ENCODE measurements around the gene CASKIN2.
"Not testable (repeated sequence)": the region's sequence is repeated elsewhere in the genome, so short reads cannot be mapped to it uniquely, and the experiment has no call there.

The CASKIN2 gene

DNA sequence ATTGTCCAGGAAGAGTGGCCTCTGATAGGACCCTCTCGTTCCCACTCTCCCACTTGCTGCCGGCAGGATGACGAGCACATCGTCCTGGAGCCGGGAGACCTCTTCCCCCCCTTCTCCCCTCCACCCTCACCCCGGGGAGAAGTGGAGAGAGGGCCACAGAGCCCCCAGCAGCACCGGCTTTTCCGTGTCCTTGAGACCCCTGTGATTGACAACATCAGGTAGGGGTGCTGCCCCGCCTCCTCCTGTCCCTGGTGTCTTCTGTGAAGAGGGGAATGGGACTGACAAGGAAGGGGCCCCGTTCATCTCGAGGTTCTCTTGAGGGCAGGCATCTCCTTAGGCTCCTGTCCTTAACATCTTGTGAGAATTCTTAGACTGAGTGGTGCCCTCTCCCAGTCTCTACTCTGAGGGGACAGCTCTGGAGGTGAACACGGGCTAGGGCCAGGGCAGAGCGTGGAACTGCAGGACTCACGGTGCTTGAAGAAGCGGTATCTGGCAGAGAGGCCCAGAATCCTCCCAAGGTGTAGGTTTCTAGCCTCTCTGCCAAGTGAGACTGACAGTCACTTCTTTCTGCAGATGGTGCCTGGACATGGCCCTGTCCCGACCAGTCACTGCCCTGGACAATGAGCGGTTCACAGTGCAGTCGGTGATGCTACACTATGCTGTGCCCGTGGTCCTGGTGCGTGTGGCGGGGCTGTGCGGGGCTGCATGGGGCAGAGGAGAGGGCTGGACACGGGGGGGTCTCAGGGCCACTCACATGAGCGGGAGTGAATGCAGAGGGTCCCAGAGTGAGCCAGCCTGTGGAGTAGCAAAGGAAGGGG lies 26.4 kb downstream of the CASKIN2 start:
- no peak for DNase-seq

DNA sequence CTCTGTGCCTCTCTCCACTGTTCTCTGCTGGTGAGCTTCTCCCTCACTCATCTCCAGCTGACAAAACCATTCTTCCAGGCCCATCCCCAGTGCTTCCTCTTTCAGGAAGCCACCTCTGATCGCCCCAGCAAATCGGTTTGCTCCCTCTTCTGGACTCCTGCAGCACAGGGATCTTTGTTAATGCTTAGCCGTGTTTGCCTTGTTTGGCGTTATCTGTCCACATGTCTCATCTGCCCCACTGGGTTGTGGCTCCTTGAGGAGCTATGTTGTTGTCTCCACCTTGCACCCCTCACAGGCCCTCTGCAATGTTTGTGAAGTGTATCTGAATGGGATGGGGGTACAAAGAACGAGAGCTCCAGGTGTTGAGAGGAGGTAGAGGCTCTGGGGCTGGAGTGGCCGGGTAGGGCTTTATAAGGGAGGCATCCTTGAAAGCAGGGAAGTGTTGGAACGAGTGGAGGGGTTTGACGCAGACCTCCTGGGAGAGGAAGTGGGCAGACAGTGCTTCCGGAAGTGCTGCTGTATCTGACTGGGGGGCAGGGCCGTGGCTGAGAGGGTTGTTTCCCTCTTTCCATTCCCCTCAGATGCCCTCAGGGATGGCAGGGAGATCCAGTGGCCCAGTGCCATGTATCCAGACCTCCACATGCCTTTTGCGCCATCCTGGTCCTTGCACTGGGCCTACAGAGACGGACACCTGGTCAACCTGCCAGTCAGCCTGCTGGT lies 27.8 kb downstream of the CASKIN2 start:
- peak; percentile 59 for DNase-seq

DNA sequence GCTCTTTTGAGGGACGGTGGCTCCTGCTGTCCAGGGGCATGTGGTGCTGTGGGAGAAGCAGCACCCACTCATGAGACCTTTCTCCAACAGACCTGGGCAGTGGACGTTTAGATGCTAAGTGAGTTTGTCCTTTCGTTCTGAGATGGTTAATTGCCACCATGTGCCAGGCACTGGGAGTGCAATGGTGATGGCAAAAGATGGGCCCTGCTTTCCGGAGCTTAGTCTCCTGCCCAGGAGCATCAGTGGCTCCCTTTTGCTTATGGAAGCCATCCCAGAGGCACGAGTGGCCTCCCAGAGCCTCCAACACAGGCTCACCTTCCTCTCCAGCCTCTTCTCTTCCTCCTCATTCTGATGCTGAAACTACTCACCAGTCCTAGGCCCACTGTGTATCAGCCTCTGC lies 28.4 kb downstream of the CASKIN2 start:
- no peak for DNase-seq

DNA sequence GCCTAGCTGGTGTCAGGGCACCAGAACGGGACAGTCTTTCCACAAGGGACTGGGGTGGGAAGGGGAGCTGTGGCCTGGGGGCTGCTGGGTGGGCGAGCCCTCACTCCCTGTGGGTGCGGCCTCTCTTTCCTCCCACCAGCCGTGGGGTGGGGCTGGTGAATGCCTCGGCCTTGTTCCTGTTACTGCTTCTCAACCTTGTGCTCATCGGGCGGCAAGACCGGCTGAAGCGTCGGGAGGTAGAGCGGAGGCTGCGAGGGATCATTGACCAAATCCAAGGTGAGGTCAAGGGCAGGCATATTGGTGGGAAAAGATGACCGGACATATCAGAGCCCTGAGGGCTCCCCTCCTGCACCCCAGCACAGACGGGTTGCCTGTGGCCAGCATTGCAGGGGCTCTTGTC lies 29.2 kb downstream of the CASKIN2 start:
- no peak for DNase-seq

DNA sequence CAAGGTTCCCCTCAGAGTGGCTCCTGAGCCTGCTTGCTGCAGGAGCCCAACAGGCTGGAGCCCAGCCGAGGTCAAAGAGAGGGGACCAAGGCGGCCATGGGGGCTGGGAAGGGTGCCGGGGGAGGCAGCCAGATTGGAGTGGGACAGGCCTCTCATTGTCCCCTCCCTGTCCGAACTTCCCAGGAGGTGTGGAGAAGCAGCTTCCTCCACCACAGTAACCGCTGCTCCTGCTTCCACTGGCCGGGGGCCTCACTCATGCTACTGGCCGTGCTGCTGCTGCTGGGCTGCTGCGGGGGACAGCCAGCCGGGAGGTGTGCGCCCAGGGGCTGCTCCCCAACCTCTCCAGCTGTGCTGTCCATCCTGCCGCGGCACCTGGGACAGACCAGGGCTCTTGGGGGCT lies 29.6 kb downstream of the CASKIN2 start:
- no peak for DNase-seq

DNA sequence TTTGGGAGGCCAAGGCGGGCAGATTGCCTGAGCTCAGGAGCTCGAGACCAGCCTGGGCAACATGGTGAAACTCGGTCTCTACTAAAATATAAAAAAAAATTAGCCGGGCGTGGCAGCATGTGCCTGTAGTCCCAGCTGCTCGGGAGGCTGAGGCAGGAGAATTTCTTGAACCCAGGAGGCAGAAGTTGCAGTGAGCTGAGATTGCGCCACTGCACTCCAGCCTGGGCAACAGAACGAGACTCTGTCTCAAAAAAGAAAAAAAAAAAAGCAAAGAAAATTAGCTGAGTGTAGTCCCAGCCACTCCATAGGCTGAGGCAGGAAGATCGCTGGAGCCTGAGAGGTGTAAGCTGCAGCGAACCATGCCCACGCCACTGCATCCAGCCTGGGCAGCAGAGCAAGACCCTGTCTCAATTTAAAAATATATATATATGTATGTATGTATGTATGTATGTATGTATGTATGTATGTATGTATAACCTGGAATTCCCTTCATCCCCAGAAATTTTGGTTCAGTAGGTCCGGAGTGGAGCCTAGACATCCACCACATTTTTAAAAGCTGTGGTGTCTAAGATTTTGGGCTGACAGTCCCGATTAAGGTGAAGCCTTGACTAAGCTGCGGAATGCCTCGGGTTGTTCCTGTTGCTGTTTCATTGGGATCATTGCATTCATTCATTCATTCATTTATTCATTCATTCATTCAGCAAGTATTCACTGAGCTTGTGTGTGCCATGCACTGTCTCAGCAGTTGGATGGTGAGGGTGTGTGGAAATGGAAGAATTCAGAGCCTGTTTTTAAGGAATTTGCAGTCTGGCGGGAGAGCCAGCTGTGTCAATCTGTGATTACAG lies 33.0 kb downstream of the CASKIN2 start:
- no peak for DNase-seq

DNA sequence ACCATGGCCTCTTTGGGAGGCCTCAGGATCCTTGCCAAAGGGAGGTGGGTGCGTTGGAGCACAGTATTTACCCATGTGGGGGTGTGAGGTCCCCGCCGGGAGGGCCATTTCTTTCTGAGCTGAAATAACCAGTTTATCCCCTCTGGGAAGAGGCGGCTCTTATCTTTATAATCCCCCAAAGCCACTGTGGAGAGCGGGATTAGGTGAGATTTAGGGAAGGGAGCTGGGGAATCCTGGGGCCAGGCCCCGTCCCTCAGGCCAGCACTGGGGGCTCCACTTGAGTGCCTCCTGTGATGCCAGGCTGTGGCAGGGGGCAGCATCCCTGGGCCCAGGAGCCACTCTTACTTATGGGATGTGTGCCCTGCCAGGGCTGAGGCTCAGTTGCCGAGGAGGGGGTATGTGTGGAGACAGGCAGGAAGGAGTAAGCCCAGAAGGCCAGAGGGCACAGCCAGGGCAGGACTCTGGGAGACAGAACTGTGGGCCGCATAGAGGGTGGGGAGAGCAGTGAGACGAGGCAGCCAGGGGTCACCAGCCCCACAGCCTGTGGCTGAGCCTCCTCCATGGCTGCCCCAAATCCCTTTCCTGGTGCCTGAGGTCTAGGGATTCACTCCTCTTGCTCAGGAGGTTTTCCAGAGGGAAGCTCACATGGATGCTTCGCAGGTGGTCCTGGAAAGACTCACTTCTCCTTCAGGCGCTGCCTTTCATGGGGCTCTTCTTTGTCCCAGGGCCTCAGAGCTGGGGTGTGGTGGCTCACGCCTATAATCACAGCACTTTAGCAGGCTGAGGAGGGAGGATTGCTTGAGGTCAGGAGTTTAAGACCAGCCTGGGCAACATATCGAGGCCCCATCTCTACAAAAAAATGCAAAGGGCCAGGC lies 33.9 kb downstream of the CASKIN2 start:
- DNase-seq: no peak

DNA sequence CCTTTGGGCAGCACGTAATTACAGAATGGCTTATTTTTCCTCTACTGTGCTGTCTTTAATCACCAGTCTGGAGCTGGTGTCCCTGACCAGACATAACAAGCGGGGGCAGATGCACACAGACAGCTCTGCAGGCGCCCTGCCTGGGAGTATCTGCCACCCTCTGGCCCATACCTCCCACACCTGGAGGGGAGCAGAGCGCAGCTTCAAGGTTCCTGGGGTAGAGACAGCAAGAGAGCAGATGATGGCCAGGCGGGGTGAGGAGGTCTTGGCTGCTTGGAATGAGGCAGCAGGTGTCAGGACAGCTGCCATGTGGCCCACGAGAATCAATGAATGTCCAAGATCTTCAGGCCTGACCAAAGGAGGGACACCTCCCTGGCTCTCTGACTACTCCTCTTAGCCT lies 35.1 kb downstream of the CASKIN2 start:
- no peak for DNase-seq

DNA sequence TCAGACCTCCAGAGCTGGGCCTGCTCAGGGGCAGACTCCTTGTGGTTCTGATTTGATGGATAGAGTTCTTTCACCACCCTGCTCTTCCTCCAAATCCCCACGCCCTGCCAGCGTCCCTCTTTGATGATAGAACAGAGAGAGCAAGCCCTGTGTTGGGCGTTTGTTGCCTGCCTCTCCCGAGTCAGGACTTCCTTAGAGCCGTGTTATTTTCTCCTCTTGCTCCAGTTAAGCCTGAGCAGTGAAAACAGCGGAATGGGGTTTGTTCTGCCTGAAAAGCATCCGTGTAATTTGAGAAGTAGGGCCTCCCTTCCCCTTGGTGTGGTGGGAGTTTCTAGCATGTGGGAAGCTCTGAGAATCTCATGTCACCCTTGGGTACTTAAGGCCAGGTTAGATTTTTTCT lies 36.8 kb downstream of the CASKIN2 start:
- DNase-seq: no peak

DNA sequence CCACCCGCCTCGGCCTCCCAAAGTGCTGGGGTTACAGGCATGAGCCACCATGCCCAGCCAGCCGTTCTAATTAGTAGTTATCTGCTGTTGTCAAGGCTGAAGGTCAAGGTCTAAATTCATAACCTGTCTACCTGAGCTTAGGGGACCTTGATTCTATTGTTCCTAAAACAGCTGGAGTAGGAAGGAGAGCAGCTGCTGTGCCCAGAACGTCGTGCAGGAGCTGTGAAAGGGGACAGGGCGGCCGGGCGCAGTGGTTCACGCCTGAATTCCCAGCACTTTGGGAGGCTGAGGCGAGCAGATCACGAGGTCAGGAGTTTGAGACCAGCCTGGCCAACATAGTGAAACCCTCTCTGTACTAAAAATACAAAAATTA lies 37.9 kb downstream of the CASKIN2 start:
- DNase-seq: not testable (repeated sequence)

DNA sequence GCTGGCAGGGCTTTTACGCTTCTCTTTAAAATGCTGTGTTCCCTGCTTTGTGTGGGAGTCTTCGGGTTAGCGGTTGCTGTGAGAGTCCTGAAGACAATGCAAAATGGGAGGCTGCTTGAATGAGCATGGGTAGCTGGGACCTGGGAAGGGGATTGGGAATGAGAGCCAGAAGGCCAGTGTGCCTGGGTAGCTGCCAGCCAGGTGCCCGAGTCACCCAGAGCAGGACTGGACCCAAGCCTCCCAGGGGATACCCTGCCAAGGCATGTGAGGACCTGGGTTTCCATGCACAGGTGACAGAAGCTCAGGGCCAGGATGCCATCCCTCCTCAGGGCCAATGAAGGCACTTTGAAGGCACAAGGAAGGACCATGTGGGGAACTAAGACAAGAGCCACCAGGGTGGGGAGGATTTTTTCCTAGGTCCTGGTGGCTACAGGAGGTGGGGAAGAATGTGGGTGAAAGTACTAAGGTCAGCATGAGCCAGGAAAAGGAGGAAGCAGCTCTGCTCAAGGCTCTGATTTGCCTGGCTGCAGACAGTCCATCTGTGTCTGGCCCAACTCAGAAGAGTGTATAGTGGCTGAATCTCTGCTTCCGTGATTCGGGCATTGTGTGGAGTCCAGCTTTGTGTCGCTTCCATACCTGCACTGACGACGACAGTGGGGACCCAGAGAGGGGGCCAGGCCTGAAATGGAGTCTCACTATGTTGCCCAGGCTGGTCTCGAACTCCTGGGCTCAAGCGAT lies 38.4 kb downstream of the CASKIN2 start:
- no peak for DNase-seq

DNA sequence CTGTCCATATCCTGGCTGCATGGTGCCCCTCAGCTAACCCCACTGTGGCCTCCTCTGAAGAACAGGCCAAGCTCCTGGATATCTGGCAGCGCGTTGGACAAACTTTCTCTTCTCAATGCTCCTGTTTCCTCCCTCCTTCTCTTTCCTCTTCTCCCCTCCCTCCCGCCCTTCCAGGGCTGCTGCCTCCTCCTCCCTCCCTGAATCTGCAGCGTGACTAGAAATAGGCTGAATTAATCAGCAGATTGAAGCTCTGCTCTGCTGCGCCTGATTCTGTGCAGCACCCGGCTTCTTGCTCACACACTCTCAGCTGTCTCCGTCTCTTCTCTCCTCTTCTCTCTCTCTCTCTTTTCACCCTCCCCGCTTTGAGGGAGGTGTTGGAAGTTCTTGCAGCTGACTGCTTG lies 39.1 kb downstream of the CASKIN2 start:
- DNase-seq: no peak

DNA sequence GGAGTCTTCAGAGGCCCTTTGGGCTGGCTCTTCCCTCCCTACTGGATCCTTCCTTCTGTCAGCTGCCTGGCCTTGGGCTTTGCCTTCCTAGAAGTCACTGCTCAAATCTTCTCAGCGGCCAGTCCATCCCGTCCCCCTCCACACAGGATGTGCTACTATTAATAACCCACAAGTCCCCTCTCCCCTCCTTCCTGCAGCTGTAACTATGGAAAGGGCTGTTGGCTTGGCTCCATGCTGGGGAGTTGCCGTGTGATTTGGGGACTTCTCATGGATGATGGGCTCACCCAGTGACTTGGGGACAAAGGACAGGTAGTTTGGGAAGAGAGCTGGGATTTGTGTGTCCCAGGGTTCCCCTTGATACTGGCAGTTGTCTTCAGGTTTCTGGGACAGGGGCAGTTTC lies 39.5 kb downstream of the CASKIN2 start:
- DNase-seq: no peak

DNA sequence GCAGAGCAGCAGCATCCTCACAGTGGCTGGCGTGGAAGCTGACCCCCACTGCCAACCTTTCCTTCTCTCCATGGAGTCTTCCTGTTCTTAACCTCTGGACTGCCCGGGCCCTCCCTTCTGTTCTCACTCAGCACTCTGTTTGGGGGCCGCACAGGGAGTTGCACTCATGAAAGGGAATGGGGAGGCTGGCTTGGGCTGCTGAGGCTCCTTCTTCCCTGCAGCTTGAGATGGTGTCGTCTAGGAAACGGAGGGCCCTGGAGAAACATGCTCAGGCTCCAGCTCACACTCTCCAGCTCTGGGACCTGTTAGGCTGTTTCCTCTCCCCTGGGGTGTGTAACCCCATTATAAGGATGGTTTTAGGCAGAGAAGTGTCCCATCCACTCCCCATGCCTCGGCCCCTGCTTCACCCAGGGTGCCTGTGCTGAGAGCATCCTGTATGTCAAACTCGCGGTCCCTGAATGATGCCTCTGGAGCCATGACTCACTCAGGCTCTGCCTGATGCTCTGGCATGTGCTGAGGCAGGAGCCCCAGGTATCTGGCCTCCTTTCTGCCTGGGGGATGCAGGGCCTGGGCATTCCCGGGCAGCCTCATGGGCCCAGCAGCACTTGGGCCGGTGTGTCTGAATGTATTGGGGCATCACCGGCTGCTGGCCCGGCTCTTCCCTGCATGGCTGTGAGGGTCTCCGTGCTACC lies 40.0 kb downstream of the CASKIN2 start:
- no peak for DNase-seq

DNA sequence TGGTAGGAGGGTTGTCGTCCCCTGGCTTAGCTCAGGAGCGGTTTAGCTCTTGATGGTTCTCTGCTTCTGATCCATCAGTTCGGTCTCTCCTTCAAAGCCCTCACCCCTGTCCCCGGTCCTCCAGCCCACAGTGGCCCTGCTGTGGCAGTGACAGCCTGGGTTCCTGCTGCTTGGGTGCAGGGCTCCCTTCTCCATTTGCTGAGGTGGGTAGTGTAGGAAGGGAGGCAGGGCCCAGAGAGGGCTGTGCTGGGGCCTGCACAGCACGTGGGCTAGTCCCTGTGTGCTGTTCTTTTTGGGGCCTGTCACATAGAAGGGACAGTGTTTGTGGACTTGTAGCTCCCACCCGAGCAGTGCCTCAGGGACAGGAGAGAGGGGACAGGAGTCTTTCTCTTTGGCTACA lies 40.6 kb downstream of the CASKIN2 start:
- no peak for DNase-seq

DNA sequence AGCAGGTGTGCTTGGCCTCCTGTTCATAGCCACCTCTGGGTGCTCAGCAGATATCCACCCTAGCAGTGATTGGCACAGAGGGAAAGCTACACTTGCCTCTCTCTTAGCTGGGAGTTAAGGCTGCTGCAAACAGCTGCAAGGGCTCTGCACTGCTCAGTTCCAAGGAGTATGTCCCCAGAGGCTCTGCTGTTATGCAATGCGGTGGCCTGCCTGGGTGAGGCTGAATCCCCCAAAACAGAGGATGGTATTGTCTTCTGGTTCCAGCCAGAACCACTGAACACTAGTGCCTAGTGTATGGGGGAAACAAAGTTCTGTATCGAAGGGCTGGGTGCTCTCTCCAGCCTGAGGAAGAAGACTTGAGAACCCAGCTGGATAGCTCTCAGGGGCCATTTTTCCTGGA lies 42.1 kb downstream of the CASKIN2 start:
- no peak for DNase-seq

DNA sequence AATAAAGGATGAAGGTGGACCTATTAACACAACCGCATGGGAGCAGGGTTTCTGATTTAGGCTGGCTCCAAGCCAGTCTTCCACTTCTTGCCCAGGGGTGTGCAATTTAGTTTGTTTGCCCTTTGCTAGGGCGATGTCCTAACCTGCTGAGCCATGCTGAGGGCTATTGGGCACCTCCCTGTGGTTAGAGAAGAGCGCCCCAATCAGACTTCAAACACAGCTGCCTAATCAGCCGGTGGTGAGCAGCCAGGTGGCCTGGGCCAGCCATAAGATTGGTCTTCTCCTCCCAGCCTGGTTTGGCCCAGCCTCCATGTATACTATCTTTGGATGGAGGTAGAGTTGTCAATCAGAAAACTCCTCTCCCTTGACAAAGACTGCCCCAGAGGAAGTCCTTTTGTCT lies 43.2 kb downstream of the CASKIN2 start:
- DNase-seq: no peak

DNA sequence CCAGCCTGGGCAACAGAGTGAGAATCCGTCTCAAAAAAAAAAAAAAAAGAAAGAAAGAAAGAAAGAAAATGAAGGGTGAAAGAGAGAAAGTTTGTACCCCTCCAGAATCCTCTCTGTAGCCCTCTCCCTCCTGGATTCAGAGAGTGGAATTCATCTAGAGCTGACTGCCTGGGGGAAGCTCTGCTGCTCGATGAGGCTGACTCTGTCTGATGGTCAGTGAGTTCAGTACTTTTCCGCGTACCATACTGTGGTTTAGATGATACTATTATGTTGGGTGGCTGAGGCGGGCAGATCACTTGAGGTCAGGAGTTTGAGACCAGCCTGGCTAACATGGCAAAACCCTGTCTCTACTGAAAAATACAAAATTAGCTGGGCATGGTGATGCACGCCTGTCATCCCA lies 44.1 kb downstream of the CASKIN2 start:
- no peak for DNase-seq

DNA sequence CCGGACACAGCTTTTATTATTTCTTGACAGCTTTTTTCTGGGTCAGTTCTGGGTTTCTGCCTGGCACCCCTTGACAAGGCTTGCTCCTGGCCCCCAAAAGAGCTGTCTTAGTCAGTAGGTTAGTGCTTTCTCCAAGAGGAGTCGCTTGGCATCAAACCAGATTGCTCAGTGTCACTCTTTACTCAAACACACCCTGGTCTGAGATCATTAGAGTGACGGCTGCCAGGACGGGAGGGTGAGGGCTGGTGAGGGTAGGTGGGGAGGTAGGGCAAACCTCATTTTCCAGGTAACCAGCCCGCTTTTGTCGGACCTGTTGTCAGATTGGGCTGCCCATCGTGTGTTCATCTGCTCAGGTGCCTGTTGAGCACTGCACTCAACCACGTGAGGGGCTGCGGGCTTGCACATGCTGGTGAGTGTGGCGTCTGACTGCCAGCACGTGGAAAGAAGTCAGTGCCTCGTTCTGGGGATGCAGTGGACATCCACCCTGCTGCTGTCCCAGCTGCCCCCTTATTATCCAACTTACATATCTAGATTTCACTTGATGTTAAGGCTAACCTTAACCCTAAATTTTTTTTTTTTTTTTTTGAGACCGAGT lies 46.5 kb downstream of the CASKIN2 start:
- DNase-seq: no peak

DNA sequence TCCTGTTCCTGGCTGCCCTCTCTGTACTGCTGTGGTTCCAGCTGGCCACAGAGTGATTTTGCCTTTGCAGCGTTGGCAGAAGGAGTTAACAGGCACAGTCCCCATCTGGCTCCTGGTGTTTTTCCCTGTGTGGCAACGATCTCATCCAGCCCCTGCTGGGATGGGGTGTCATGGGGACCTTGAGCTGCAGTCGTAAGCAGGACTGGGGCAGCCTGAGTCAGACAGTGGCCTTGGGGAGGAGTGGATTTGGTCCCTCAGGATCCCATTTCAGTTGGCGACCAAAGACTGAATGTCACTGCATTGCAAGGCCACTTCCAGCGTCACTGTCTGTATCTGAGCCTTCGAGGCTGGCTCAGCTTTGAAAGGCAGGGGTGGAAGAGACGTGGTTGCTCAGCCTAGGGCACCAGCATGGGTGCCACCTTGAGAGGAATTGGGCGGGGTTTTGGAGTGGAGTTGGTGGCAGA lies 47.0 kb downstream of the CASKIN2 start:
- no peak for DNase-seq

DNA sequence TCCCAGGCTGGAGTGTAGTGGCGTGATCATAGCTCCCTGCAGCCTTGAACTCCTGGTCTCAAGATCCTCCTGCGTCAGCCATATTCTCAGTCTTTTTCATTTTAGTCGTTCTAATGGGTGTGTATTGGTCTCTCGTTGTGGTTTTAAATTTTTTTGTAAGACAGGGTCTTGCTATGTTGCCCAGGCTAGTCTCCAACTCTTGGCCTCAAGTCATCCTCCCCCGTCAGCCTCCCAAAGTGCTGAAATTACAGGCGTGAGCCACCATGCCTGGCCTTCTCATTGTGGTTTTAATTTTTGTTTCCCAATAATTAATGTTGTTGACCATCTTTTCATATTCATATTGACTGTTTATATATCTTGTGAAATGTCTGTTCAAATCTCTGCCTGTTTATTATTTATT lies 50.3 kb downstream of the CASKIN2 start:
- no peak for DNase-seq
